ENCODE data around the gene OXT.

The OXT gene

DNA sequence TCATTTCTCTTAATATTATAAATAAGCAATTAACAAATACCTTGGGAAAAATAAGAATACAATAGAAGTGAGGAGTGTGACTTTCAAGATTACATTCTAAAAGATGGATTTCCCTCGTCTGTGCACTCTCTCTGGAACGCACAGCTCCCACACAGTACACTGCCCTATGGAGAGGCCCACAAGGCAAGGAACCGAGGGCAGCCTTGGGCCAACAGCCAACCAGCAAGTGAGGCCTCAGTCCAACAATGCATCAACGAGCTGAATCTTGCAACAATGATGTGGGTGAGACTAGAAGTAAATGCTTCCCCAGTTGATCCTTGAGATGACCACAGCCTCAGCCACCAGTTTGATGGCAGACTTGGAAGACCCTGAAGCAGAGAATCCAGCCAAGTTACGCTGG, 47.6 kb downstream of the OXT start:
- Mint-ChIP-seq H3K4me3 (no peak overlapping the region), H3K27ac (no peak overlapping the region), H3K27me3 (no peaks in the 10 kb centered on the region), H3K36me3 (ENCODE audit: insufficient read depth) (peaks cover 15% of the 10 kb centered on the region), H3K9me3 (no peaks in the 10 kb centered on the region), H3K4me1 (ENCODE audit: low read depth in 2 of 2) (peaks cover 16% of the 10 kb centered on the region in 2 donors)
- no peak for ATAC-seq (replicated peaks)
- DNase-seq, result no peak

- no peak for DNase-seq
These were observed 50.0 kb downstream of the OXT start for GRCh38 chr20:3121271-3121911.

More at GRCh38 chr20:3121271-3121911, 50.0 kb downstream of the OXT start:
- no peak for ATAC-seq (replicated peaks)
- H3K27ac Mint-ChIP-seq, result peak overlapping the region; percentile 42 to 49
- H3K9me3 Mint-ChIP-seq, result no peaks in the 10 kb centered on the region
- H3K4me3 Mint-ChIP-seq, result no peak overlapping the region
- H3K36me3 Mint-ChIP-seq (ENCODE audit: insufficient read depth), result peaks cover 11% of the 10 kb centered on the region
- H3K27me3 Mint-ChIP-seq, result no peaks in the 10 kb centered on the region
- peaks cover 13 to 14% of the 10 kb centered on the region in 2 donors for H3K4me1 Mint-ChIP-seq (ENCODE audit: low read depth in 2 of 2)
